ENCODE results near the gene SLC35F3.
"Not testable (repeated sequence)": the region's sequence is repeated elsewhere in the genome, so short reads cannot be mapped to it uniquely, and the experiment has no call there.

SLC35F3 gene

DNA sequence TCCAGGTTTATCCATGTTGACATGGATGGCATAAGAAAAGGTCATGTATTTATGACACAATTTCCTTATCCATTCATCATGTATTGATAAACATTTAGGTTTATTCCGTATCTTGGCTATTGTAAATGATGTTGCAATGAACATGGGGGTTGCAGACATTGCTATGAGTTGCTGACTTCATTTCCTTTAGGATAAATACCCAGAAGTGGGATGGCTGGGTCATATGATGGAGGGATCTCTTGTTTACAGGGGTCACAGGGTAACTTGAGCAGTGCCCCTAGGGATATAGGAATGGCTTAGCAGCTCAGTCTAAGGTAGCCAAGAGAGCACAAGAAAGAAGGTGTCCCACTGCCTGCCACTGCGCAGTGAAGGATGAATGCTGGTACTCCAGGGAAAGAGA, 239.2 kb downstream of the SLC35F3 start:
- no peak for DNase-seq (ENCODE audit: low read depth in 2 of 2)

DNA sequence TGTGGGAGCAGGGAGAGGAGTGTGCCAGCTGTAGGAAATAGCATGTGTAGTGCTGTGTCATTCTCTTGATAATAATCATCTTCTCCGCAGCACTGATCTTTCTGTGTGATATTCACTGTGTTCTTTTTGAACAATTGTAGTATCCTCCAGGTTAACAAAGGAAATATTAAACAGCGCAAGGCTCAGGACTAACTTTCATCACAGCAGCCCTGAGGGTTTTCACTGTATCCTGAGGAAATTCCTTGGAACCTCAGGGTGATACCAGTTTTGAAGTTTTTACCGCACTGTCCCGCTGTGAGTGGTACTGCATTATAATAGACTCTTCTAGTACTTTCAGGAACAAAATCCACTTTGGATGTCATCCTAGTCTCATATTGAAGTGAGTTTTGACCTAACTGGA, 240.4 kb downstream of the SLC35F3 start:
- DNase-seq (ENCODE audit: low read depth in 2 of 2) = no peak

DNA sequence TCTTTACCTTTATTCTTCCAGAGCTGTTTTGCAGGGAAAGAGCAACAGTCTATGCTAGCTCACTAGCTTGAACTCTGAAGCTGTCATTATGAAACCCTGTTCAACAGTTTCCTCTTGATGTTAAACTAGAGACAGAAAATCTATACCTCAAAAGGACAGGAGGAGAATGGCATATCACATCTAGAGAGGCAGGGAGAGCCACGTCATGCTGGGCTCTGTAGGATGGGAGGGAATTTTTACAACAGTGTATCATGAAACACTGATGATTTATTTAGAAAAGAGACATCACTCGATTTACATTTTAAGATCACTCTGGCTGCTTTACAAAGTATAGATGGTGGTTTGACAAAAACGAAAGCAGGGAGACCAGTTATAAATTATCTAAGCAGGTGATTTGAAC, 243.9 kb downstream of the SLC35F3 start:
- no peak for DNase-seq (ENCODE audit: low read depth in 2 of 2)

DNA sequence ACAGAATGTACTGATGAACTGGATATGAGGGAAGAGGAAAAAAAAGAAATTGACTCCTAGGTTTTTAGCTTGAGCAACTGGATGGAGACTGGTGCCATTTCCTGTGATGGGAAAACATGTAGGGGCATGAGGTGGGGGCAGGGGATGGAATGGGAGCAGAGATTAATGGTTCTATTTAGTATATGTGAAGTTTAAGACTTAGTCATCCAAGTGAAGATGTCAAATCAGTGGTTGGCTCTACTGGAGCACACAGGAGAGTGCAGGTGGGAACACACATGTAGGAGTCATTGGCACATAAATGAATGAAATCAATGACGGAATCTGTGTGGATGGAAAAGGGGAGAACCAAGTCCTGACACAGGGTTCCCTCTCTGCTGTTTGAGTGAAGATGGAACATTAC, 244.3 kb downstream of the SLC35F3 start:
- DNase-seq (ENCODE audit: low read depth in 2 of 2) = no peak

DNA sequence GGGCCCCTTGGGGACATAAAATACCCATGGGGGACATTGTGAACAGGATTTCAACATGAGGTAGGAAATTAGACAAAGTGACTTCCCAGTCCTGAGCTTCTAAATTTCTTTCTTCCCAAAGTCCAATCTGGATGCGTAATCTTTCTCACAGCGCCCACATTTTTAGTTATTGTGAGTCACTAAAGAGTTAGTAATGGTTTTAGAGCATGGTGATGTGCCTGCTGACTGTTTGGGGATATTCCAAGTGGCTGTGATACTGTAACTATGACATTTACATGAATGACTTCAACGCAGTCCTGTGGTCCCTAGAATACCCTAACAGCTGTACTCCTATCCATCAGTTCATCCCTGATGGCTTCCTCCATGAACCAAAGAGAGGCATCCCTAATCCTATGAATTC, 244.7 kb downstream of the SLC35F3 start:
- DNase-seq (ENCODE audit: low read depth in 2 of 2) = no peak

DNA sequence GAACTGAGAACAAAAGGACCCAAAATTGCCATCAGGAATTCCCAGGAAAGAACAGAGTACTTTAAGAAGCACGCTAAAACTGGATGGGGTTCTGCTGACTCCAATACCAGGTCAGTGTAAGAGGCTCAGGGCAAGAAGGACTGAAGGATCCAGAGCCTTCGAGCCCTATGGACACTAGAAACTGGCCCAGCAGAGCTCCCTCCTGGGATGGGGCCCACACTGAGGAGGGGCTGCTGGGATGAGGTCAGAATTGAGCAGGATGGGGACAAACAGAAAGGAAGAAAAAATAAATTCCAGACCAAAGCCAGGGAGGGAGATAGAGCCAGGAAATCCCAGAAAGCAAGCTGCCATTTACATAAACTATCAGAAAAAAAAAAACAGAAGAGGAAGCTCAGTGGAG, 246.4 kb downstream of the SLC35F3 start:
- DNase-seq (ENCODE audit: low read depth in 2 of 2) = no peak

DNA sequence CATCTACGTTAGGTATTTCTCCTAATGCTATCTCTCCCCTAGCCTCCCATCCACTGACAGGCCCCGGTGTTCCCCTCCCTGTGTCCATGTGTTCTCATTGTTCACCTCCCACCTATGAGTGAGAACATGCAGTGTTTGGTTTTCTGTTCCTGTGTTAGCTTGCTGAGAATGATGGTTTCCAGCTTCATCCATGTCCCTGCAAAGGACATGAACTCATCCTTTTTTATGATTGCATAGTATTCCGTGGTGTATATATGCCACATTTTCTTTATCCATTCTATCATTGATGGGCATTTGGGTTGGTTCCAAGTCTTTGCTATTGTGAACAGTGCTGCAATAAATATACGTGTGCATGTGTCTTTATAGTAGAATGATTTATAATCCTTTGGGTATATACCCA, 247.9 kb downstream of the SLC35F3 start:
- not testable (repeated sequence) for DNase-seq (ENCODE audit: low read depth in 2 of 2)

DNA sequence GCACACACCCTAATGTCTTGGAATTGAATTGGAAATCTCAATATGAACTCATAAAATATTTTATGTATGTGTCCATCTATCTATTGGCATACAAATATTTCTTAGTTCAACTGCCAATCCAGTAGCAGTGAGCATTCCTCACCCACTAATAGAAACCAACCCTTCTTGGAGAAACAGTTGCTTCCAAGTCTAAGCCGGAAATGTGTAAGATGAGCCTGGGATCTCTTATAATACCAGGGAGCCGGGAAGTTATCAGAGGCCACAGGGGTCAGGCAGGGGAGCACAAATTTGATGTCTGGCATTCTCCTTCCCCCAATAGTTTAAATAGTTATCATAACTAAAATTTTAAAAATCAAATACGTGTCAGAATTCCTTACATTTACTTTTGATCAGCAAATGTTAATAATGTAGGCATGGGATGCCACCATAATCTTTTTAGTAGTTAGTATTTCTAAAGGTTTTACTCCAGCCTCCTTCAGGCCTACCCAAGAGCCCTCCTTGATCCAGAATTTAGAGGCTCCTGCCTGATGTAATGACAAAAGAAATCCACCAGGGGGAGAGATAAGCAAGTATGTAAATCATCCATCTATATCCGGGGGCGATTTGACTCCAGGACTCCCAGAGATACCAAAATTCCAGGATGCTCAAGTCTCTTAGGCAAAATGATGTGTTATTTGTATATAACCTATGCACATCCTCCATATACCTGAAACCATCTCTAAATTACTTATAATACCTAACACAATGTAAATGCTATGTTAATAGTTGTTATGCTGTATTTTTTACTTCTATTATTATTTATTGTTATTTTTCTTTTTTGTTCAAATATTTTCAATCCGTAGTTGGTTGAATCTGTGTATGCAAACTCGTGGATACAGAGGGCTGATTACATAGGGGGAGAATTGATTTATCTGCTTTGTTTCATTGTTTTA, 250.1 kb downstream of the SLC35F3 start:
- DNase-seq (ENCODE audit: low read depth in 2 of 2) = no peak

DNA sequence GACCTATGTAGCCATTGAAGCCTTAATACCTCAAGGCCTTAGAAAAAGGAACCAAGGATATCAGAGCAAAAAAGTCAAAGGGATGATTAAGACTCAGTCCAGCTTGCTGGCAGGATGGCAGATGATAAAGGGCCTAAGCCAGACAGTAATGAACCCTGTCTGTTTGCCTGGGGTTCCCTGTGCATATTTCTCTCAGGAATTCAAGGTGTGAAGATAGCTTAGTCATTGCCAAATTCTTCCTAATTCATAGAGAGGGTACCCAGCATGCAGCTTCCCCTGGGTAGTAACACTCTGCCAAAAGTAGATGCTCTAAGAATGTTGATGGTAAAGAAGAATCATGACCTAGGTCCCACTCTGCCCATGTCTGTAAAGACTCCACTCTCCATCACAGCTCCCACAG, 258.2 kb downstream of the SLC35F3 start:
- DNase-seq (ENCODE audit: low read depth in 2 of 2) = no peak

DNA sequence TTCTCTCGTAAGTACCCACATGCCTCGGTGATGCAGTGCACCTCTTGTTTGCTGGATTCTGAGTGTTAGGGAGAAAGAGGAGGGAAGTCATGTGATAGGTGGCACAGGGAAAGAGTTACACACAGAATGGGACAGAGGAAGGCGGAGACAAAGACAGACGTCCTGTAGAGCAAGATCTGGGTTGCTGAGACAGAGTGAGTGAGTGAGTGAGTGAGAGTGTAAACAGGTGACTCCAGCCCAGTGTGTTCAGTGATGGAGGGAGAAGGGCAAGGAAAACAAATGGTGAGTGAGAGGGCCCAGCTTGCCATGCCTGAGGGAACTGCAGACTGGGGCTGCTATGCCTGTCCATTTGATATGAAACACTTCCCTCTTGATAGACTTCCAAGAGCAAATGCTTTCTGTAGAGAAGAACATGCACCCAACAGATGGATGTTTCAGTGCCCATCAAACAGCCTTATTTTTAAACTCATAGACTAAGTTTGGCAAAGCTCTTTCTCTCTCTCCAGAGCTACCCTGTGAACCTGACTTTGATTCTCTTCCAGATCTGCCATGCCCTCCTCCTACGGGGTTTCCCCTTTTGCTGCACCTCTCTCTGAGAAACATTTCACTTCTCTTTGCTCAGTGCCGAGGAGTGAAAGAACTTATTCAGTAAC, 258.9 kb downstream of the SLC35F3 start:
- no peak for DNase-seq (ENCODE audit: low read depth in 2 of 2)

DNA sequence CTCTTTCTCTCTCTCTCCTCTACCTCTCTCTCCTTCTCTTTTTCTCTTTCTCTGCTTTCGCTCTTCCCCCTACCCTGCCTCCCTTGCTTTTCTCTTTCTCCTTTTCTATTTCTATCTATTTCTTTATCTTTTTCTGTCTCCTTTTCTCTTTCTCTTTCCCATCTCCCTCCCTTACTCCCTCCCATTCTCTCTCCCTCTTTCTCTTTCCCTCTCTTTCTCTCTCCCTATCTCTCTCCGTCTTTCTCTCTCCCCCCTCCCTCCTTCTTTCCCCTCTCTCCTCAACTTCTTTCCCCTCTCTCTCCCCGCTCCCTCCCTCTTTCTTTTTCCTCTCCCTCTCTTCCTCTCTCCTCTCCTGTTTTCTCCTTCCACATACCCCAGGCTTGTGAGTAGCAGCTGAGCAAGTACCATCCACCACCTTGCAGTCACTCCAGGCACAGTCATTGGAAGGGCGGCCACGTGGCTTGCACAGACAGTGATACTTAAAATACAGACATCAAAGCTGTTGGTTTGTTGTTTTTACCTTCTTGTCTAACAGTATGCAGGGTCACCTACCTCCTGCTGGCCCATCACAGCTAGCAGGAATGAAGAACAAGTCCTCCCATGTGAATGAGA, 259.7 kb downstream of the SLC35F3 start:
- no peak for DNase-seq (ENCODE audit: low read depth in 2 of 2)

DNA sequence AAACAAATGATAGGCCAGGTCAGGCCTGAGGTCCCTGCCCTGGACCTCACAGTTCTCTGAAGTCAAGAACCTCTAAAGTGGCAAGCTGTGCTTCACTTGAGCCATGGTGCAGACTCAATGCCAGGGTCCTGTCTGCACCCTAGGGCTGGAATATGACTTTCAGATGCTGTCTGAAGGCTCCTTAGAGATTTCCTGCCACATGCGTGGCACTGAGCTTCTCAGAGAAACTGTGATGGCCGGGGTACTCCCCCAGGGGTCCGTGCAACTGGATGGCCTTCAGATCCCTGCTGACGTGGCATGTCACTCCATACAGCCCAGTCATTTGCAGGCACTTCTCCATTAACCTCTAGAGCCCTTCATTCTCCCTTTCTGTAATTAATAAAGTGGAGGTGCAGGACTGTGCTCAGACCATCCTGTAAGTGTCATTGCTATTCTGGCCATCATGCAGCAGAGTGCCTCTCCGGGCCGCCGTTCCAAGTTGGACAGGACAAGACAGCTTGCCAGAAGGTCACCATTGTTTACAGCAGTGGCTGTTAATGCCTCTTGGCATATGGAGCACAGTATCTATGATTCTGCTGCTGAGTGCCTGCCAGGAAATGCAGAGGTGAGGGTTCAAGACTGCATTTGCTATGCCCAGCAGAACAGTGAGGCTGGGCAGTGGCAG, 263.7 kb downstream of the SLC35F3 start:
- DNase-seq (ENCODE audit: low read depth in 2 of 2) = no peak

DNA sequence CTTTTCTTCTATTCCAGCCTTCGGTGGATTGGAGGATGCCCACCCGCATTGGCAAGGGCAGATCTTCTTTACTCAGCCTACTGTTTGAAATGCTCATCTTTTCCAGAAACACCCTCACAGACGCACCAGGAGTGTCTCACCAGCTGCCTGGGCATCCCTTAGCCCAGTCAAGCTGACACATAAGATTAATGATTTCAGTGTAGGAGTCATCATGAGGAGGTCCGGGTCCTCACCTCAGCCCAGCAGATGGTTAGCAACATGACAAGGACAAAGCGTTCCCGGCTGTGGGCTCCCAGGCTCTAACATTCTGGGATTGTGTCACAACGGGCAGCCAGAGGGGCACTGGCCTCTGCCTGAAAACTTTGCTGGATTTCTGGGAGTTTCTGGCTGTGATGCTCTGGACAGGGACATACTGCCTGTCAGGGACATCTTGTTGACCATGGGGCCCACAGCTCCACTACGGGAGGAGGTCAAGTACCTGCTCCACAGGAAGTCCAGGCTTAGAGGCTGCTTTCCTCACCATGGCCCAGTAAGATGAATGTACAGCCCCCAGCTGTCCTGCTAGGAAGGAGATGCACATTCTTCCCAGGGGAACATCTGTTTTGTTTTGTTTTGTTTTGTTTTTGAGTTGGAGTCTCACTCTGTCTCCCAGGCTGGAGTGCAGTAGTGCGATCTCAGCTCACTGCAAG, 264.8 kb downstream of the SLC35F3 start:
- no peak for DNase-seq (ENCODE audit: low read depth in 2 of 2)

DNA sequence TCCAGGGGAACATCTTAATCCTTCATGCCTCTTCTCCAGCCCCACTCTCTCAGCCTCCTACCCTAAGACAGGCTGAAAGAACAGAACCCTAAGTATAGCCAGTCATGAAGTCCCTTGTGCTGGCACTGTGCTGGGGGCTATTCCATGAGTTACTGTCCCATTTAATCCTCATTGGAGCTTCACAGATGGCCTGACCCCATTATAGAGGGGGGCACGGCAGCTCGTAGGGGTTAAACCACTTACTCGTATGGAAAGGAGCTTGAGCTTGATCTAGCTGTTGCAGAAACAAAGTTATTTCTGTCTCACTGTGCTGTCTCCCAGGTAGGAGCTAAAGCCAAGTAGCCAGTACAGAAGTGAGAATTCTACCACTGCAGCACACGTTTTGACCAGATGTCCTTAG, 265.6 kb downstream of the SLC35F3 start:
- no peak for DNase-seq (ENCODE audit: low read depth in 2 of 2)

DNA sequence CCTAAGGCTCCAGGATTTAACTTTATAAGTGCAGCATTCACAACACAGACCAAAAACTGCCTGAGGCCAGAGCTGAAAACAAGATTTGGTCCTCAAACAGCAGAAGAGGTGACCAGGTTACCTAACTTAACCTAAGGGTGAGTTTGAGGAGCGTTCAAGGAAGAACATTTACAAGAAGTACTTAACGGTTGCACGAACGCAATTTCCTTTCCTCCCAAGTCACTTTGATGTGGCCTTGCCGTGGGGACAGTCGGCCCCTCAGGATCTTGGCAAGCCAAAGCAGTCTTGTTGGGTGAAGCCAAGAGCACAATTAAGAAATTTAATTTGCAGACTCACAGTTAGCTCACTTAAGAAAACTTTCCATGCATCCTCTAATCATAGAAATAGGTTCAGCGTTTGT, 266.1 kb downstream of the SLC35F3 start:
- DNase-seq (ENCODE audit: low read depth in 2 of 2) = no peak

DNA sequence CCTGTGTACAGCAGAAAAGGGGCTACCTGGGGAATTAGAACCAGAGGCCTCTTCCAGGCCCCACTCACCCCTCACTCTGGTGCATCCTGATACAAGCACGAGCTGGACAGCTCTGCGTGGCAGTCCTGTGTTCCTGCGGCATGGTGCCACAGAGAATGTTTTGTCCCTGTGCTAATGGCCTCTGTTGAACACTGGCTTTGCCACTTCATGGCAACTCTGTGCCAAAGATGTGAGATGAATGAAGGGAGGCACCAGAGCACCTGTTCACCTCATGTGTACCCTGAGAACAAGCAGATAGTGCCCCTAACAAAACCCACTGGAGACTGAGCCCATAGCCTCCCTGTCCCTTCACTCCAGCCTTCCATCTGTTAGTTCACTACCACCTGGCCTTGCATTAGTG, 269.5 kb downstream of the SLC35F3 start:
- DNase-seq (ENCODE audit: low read depth in 2 of 2) = no peak

DNA sequence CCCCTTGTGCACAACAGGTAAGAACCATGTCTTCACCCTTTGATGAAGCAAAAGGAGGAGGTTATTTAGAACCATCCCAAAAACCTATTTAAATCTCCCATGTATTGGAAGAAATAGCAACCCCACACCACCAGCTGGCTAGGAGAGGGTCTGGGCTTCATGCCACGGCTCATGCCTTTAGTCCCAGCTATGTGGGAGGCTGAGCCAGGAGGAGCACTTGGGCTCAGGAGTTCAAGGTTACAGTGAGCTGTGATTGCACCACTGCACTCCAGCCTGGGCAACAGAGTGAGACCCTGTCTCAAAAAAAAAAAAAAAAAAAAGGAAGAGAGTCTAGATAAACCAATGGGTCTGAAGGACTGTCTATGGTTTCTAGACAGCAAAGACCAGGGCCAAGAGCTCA, 270.9 kb downstream of the SLC35F3 start:
- DNase-seq (ENCODE audit: low read depth in 2 of 2) = no peak

DNA sequence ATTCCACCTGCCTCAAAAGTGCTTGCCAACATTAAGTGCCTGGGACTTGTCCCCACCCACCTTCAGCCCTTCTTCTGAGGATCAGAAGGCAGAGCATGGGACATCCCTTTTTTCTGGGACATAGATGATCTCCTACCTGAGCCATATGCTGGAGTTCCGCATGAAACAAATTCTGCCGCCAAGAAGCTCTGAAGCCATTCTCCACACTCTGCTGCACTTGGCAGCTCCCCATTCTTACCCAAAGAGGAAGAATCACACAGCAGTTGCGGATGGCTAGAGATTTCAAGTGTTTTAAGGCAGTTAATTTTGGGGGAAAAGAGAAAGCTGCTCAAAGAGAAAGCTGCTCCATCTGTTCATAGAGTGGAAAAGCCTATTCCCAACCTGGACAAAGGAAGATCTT, 271.5 kb downstream of the SLC35F3 start:
- no peak for DNase-seq (ENCODE audit: low read depth in 2 of 2)

DNA sequence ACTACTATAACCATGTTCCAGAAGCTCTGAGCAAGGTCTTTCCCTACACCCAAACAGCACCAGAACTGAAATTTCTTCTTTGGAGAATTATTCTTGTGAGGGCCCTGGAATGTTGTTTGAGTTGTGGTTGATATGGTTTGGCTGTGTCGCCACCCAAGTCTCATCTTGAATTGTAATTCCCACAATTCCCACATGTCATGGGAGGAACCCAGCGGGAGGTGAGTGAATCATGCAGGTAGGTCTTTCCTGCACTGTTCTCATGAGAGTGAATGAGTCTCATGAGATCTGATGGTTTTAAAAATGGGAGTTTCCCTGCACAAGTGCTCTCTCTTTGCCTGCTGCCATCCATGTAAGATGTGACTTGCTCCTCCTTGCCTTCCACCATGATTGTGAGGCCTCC, 272.4 kb downstream of the SLC35F3 start:
- DNase-seq (ENCODE audit: low read depth in 2 of 2) = not testable (repeated sequence)

DNA sequence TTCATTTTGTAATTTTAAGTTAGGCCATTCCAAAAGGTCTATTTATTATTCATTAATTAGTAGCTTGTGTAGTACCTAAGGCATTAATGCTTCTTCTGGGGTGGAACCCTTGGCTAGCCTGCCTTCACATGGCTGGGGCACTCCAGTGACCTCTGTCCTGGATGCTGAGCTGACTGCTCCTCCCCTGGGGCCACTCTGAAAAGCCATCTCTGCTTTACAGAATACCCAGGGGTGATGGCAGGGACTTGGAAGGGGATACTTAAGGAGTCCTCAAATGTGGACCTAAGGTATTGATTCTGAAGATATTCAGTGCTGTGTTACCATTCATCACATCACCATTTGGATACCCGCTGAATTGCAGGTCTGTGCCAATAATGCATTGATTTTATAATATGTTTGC, 281.0 kb downstream of the SLC35F3 start:
- no peak for DNase-seq (ENCODE audit: low read depth in 2 of 2)

DNA sequence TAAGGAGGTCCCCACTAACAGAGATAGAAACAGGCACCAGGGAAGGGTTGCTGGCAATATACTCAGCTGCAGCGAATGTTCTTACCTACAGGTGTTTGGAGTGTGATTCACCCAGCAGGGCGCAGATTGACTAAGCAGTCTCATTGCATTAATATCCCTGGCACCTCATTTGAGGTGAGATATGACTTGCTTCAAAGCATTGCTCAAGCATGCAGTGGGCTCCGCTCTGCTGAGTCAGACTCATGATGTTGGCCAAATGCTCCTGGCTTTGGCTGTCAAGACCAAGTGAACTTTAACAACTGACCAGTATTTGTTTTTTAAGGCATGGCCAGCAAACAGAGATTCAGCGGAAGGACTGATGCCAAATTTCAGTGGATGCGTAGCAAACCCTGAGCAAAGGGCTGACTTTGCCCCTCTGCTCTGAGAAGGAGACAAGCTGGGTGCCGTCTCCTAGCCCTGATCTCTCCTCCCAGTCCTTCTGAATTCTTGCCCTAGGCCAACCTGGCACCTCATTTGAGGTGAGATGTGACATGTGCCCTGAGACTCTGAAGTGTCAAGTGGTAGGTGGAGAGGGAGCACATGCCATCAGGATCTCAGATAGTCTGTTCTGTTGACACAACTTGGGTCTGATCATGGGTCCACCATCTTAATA, 281.7 kb downstream of the SLC35F3 start:
- DNase-seq (ENCODE audit: low read depth in 2 of 2) = peak; percentile 3 to 26

Data from stimulated activated CD4-positive, alpha-beta T cell treated with anti-CD3 and anti-CD28 coated beads, Interleukin-15, amount 100 ng/mL, for 48 hours (primary cell).